Activated CD8-positive, alpha-beta memory T cell treated with anti-CD3 and anti-CD28 coated beads, Interleukin-2, amount 50 U/mL, for 24 hours (primary cell): ENCODE data around the gene MX2.

Experiments
- DNase-seq: peaks from one replicate; pipeline ENCODE4 v3.0.0-alpha.2; 2020; ENCODE audit errors: extremely low read depth

Gene MX2

GRCh38 chr21:41364308-41364707, 2.5 kb downstream of the MX2 start:
- DNase-seq = no peak

GRCh38 chr21:41365377-41366107, 3.7 kb downstream of the MX2 start:
- DNase-seq = no peak

GRCh38 chr21:41366522-41367151, 4.8 kb downstream of the MX2 start:
- DNase-seq = no peak

GRCh38 chr21:41367301-41367944, 5.6 kb downstream of the MX2 start:
- DNase-seq = no peak

- DNase-seq = no peak
Observed at GRCh38 chr21:41367945-41368734, 6.3 kb downstream of the MX2 start.

GRCh38 chr21:41368735-41369104, 6.9 kb downstream of the MX2 start:
- no peak for DNase-seq

- DNase-seq = no peak
Observed at GRCh38 chr21:41369105-41369919, 7.5 kb downstream of the MX2 start.

GRCh38 chr21:41369920-41370839, 8.4 kb downstream of the MX2 start:
- DNase-seq = no peak

GRCh38 chr21:41370840-41371684, 9.2 kb downstream of the MX2 start:
- no peak for DNase-seq

GRCh38 chr21:41371685-41372030, 9.8 kb downstream of the MX2 start:
- no peak for DNase-seq

- no peak for DNase-seq
Observed at GRCh38 chr21:41373253-41373652, 11.4 kb downstream of the MX2 start.

- no peak for DNase-seq
Observed at GRCh38 chr21:41373763-41374162, 11.9 kb downstream of the MX2 start.

GRCh38 chr21:41374177-41374712, 12.4 kb downstream of the MX2 start:
- DNase-seq = no peak

- DNase-seq = no peak
Observed at GRCh38 chr21:41374867-41375533, 13.2 kb downstream of the MX2 start.

- DNase-seq = no peak
Observed at GRCh38 chr21:41375875-41376274, 14.0 kb downstream of the MX2 start.

GRCh38 chr21:41377715-41378114, 15.9 kb downstream of the MX2 start:
- DNase-seq = no peak

- DNase-seq = no peak
Observed at GRCh38 chr21:41378849-41379248, 17.0 kb downstream of the MX2 start.

GRCh38 chr21:41379901-41380300, 18.1 kb downstream of the MX2 start:
- no peak for DNase-seq

- no peak for DNase-seq
Observed at GRCh38 chr21:41381731-41382130, 19.9 kb downstream of the MX2 start.
